ENCODE data around the gene SPEN.

Gene SPEN

DNA sequence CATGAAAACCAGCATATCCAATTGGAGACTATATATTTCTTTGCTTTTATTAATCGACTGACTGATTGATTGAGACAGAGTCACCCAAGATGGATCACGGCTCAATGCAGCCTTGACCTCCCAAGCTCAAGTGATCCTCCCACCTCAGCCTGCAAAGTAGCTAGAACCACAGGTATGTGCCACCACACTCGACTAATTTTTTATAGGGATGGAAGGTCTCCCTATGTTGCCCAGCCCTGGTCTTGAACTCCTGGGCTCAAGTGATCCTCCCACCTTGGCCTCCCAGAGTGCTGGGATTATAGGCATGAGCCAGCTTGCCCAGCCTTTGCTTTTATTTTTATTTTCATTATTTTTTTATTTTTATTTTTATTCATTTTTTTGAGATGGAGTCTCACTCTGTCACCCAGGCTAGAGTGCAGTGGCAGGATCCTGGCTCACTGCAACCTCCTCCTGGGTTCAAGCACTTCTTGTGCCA lies 5.4 kb downstream of the SPEN start:
- no peak overlapping the region for H3K23ac ChIP-seq (ENCODE audit: low read length)
- no peak overlapping the region for H3K9ac ChIP-seq (ENCODE audit: low read length)
- H3K79me2 ChIP-seq (ENCODE audit: control insufficient read depth, insufficient read depth, low read length, poor library complexity): peaks cover 15% of the 10 kb centered on the region
- H4K8ac ChIP-seq (ENCODE audit: low read depth, low read length): no peak overlapping the region
- peaks cover 18% of the 10 kb centered on the region for H3K79me1 ChIP-seq (ENCODE audit: low read length)
- no peak overlapping the region for H3K4me3 ChIP-seq (ENCODE audit: low read depth, low read length)
- no peak overlapping the region for H2AK5ac ChIP-seq (ENCODE audit: low read length)
- no peak overlapping the region for H4K12ac ChIP-seq (ENCODE audit: low read depth, low read length)
- H3K4me1 ChIP-seq (ENCODE audit: control insufficient read depth in 1 of 2, insufficient read depth in 2 of 2, low read length in 2 of 2): peaks cover 0 to 1% of the 10 kb centered on the region in 2 experiments
- peak overlapping the region; percentile 78 for H3K4ac ChIP-seq (ENCODE audit: low read depth, low read length)
- no peak overlapping the region for H2AFZ ChIP-seq (ENCODE audit: insufficient read depth, low read length, poor library complexity)
- H3K14ac ChIP-seq (ENCODE audit: low read length): no peak overlapping the region
- H3K27me3 ChIP-seq (ENCODE audit: insufficient read depth, low read length): no peaks in the 10 kb centered on the region
- no peak overlapping the region for H4K91ac ChIP-seq (ENCODE audit: low read depth, low read length)
- no peak overlapping the region for H2BK5ac ChIP-seq (ENCODE audit: low read depth, low read length, poor library complexity)
- H3K18ac ChIP-seq (ENCODE audit: low read length): no peak overlapping the region
- no peak overlapping the region for H3K27ac ChIP-seq (ENCODE audit: low read depth, low read length)
- no peak overlapping the region for H2BK120ac ChIP-seq (ENCODE audit: insufficient read depth, low read length, poor library complexity)
- H2BK12ac ChIP-seq (ENCODE audit: low read length): no peak overlapping the region
- H3K36me3 ChIP-seq (ENCODE audit: control insufficient read depth in 1 of 2, insufficient read depth in 2 of 2, low read length in 2 of 2): no peaks in the 10 kb centered on the region
- no peak for DNase-seq
- H3K4me2 ChIP-seq (ENCODE audit: low read length): no peak overlapping the region
- no CpG with 5 or more reads among the region's 3 CpGs for WGBS (ENCODE audit: extremely low coverage, insufficient coverage, insufficient read length)
- H3K9me3 ChIP-seq (ENCODE audit: insufficient read depth, low read depth, low read length): no peaks in the 10 kb centered on the region

DNA sequence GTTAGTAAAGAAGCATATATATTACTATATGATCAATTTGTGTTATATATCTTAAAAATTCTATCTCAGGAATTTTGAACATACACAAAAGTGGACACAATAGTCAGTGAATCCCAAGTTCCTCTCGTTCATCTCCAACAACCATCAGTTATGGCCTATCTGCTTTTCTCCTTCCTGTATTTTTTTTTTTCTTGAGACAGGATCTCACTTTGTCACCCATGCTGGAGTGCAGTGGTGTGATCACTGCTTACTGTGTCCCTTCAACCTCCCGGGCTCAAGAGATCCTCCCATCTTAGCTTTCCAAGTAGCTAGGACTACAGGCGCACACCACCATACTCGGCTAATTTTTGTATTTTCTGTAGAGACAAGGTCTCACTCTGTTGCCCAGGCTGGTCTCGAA lies 9.4 kb downstream of the SPEN start:
- Histone ChIP-seq H3K79me2 (ENCODE audit: control insufficient read depth, insufficient read depth, low read length, poor library complexity) (peaks cover 3% of the 10 kb centered on the region), H3K14ac (ENCODE audit: low read length) (no peak overlapping the region)

DNA sequence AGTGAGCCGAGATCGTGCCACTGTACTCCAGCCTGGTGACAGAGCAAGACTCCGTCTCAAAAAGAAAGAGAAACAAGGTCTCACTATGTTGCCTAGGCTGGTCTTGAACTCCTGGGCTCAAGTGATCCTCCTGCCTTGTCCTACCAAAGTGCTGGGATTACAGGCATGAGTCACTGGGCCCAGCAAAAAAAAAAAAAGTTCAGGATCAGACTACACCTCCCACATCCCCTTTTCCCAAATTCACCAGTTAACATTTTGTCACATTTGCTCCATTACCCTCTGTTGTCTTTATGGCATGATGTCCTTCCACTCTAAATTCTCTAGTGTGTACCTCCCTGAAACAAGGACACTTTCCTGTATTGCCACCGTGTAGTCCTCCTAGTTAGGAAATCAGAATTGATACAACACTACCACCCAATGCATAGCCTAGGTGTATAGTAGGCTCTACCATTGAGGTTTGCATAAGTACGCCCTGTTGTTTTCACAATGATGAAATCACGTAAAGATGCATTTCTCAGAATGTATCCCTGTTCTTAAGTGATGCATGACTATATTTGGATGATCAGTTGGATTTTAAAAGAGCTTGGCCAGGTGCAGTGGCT lies 10.7 kb downstream of the SPEN start:
- no peak overlapping the region for H3K4me3 ChIP-seq (ENCODE audit: low read depth, low read length)
- no peak overlapping the region for H2BK12ac ChIP-seq (ENCODE audit: low read length)
- H3K9ac ChIP-seq (ENCODE audit: low read length): no peak overlapping the region
- H3K79me1 ChIP-seq (ENCODE audit: low read length): no peaks in the 10 kb centered on the region
- H3K36me3 ChIP-seq (ENCODE audit: control insufficient read depth in 1 of 2, insufficient read depth in 2 of 2, low read length in 2 of 2): no peaks in the 10 kb centered on the region
- H3K18ac ChIP-seq (ENCODE audit: low read length): no peak overlapping the region
- no peak for DNase-seq
- H3K4ac ChIP-seq (ENCODE audit: low read depth, low read length): no peak overlapping the region
- H2BK120ac ChIP-seq (ENCODE audit: insufficient read depth, low read length, poor library complexity): no peak overlapping the region
- no peaks in the 10 kb centered on the region for H3K9me3 ChIP-seq (ENCODE audit: insufficient read depth, low read depth, low read length)
- no peak overlapping the region for H4K12ac ChIP-seq (ENCODE audit: low read depth, low read length)
- no peaks in the 10 kb centered on the region for H3K4me1 ChIP-seq (ENCODE audit: control insufficient read depth in 1 of 2, insufficient read depth in 2 of 2, low read length in 2 of 2)
- H2BK5ac ChIP-seq (ENCODE audit: low read depth, low read length, poor library complexity): no peak overlapping the region
- no peaks in the 10 kb centered on the region for H3K27me3 ChIP-seq (ENCODE audit: insufficient read depth, low read length)
- no peak overlapping the region for H3K27ac ChIP-seq (ENCODE audit: low read depth, low read length)
- no peak overlapping the region for H2AFZ ChIP-seq (ENCODE audit: insufficient read depth, low read length, poor library complexity)
- no peak overlapping the region for H4K91ac ChIP-seq (ENCODE audit: low read depth, low read length)
- H4K8ac ChIP-seq (ENCODE audit: low read depth, low read length): no peak overlapping the region
- no peak overlapping the region for H3K23ac ChIP-seq (ENCODE audit: low read length)
- no peak overlapping the region for H3K4me2 ChIP-seq (ENCODE audit: low read length)
- no peak overlapping the region for H3K14ac ChIP-seq (ENCODE audit: low read length)
- no CpG with 5 or more reads among the region's 6 CpGs for WGBS (ENCODE audit: extremely low coverage, insufficient coverage, insufficient read length)
- H2AK5ac ChIP-seq (ENCODE audit: low read length): no peak overlapping the region
- peaks cover 1% of the 10 kb centered on the region for H3K79me2 ChIP-seq (ENCODE audit: control insufficient read depth, insufficient read depth, low read length, poor library complexity)

More for the DNA sequence above, 9.4 kb downstream of the SPEN start:
- H4K8ac ChIP-seq (ENCODE audit: low read depth, low read length): no peak overlapping the region
- no peak overlapping the region for H3K18ac ChIP-seq (ENCODE audit: low read length)
- no peaks in the 10 kb centered on the region for H3K79me1 ChIP-seq (ENCODE audit: low read length)
- no peak overlapping the region for H2BK5ac ChIP-seq (ENCODE audit: low read depth, low read length, poor library complexity)
- H3K4me3 ChIP-seq (ENCODE audit: low read depth, low read length): no peak overlapping the region
- no peak overlapping the region for H2AK5ac ChIP-seq (ENCODE audit: low read length)
- no peak overlapping the region for H2AFZ ChIP-seq (ENCODE audit: insufficient read depth, low read length, poor library complexity)
- no peaks in the 10 kb centered on the region for H3K9me3 ChIP-seq (ENCODE audit: insufficient read depth, low read depth, low read length)
- no peak overlapping the region for H3K9ac ChIP-seq (ENCODE audit: low read length)
- no peak overlapping the region for H3K27ac ChIP-seq (ENCODE audit: low read depth, low read length)
- no peaks in the 10 kb centered on the region for H3K4me1 ChIP-seq (ENCODE audit: control insufficient read depth in 1 of 2, insufficient read depth in 2 of 2, low read length in 2 of 2)
- H3K4me2 ChIP-seq (ENCODE audit: low read length): no peak overlapping the region
- no CpG with 5 or more reads among the region's 5 CpGs for WGBS (ENCODE audit: extremely low coverage, insufficient coverage, insufficient read length)
- no peak for DNase-seq
- H3K23ac ChIP-seq (ENCODE audit: low read length): no peak overlapping the region
- H3K27me3 ChIP-seq (ENCODE audit: insufficient read depth, low read length): no peaks in the 10 kb centered on the region
- H2BK12ac ChIP-seq (ENCODE audit: low read length): no peak overlapping the region
- H4K91ac ChIP-seq (ENCODE audit: low read depth, low read length): no peak overlapping the region
- H2BK120ac ChIP-seq (ENCODE audit: insufficient read depth, low read length, poor library complexity): no peak overlapping the region
- H3K4ac ChIP-seq (ENCODE audit: low read depth, low read length): peak overlapping the region; percentile 79
- no peak overlapping the region for H4K12ac ChIP-seq (ENCODE audit: low read depth, low read length)
- H3K36me3 ChIP-seq (ENCODE audit: control insufficient read depth in 1 of 2, insufficient read depth in 2 of 2, low read length in 2 of 2): no peaks in the 10 kb centered on the region

DNA sequence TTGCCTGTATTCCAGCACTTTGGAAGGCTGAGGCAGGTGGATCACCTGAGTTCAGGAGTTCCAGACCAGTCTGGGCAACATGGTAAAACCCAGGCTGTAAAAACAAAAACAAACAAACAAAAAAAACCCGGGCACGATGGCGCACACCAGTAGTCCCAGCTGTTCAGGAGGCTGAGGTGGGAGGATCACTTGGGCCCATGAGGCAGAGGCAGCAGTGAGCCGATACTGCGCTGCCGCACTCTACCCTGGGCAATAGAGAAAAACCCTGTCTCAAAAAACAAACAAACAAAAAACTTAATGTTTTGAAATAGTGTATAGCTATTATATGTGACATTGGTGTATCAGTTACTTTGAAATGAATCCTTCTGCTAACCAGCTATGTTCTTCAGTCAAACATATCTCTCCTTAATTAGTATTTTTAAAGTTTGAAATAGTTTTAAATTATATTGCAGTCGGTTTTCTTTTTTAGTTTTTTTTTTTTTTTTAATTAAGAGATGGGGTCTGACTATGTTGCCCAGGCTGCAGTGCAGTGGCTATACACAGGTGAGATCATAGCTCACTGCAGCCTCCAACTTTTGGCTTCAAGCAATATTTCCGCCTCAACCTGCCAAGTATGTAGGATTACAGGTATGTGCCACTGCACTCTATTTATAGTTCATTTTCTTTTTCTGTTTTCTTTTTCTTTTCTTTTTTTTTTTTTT lies 11.3 kb downstream of the SPEN start:
- H3K27ac ChIP-seq (ENCODE audit: low read depth, low read length): no peak overlapping the region
- no peak overlapping the region for H3K4me3 ChIP-seq (ENCODE audit: low read depth, low read length)
- peaks cover 1% of the 10 kb centered on the region for H3K79me2 ChIP-seq (ENCODE audit: control insufficient read depth, insufficient read depth, low read length, poor library complexity)
- no peaks in the 10 kb centered on the region for H3K36me3 ChIP-seq (ENCODE audit: control insufficient read depth in 1 of 2, insufficient read depth in 2 of 2, low read length in 2 of 2)
- H4K91ac ChIP-seq (ENCODE audit: low read depth, low read length): no peak overlapping the region
- no peak overlapping the region for H2BK120ac ChIP-seq (ENCODE audit: insufficient read depth, low read length, poor library complexity)
- no peaks in the 10 kb centered on the region for H3K4me1 ChIP-seq (ENCODE audit: control insufficient read depth in 1 of 2, insufficient read depth in 2 of 2, low read length in 2 of 2)
- no peak overlapping the region for H4K8ac ChIP-seq (ENCODE audit: low read depth, low read length)
- H3K4ac ChIP-seq (ENCODE audit: low read depth, low read length): no peak overlapping the region
- H3K14ac ChIP-seq (ENCODE audit: low read length): no peak overlapping the region
- H3K79me1 ChIP-seq (ENCODE audit: low read length): no peaks in the 10 kb centered on the region
- no peak overlapping the region for H3K4me2 ChIP-seq (ENCODE audit: low read length)
- H4K12ac ChIP-seq (ENCODE audit: low read depth, low read length): no peak overlapping the region
- H2BK5ac ChIP-seq (ENCODE audit: low read depth, low read length, poor library complexity): no peak overlapping the region
- DNase-seq: no peak
- H2AK5ac ChIP-seq (ENCODE audit: low read length): no peak overlapping the region
- no peak overlapping the region for H3K9ac ChIP-seq (ENCODE audit: low read length)
- no peak overlapping the region for H3K18ac ChIP-seq (ENCODE audit: low read length)
- H3K23ac ChIP-seq (ENCODE audit: low read length): no peak overlapping the region
- WGBS (ENCODE audit: extremely low coverage, insufficient coverage, insufficient read length): no CpG with 5 or more reads among the region's 8 CpGs
- H3K9me3 ChIP-seq (ENCODE audit: insufficient read depth, low read depth, low read length): no peaks in the 10 kb centered on the region
- H2BK12ac ChIP-seq (ENCODE audit: low read length): no peak overlapping the region
- H3K27me3 ChIP-seq (ENCODE audit: insufficient read depth, low read length): no peaks in the 10 kb centered on the region
- H2AFZ ChIP-seq (ENCODE audit: insufficient read depth, low read length, poor library complexity): no peak overlapping the region
